MM.1S (cell line): Measurements from ENCODE around the gene PSMG2.

ENCODE experiments used
- CTCF ChIP-seq: fragments of 300-600 bp; sonication (generic); IDR thresholded peaks from 2 replicates; pipeline ENCODE4 v1.5.1; 2016; ENCODE audit warnings: antibody characterized with exemption, low read length, mixed read lengths
- EZH2 ChIP-seq: fragments of 300-600 bp; sonication (generic); optimal IDR thresholded peaks from 2 replicates; pipeline ENCODE3; 2017; ENCODE audit warnings: low read depth, mild to moderate bottlenecking, antibody characterized with exemption, low read length, mixed read lengths
- EZH2phosphoT487 ChIP-seq: fragments of 300-600 bp; sonication (generic); IDR thresholded peaks from 2 replicates; pipeline ENCODE4 v1.6.1; 2018; ENCODE audit warnings: antibody characterized with exemption, low read length

GRCh38 chr18:12774982-12775381, 72.1 kb downstream of the PSMG2 start:
- no peak for TF ChIP-seq CTCF
- no peak for TF ChIP-seq EZH2
- no peak for TF ChIP-seq EZH2phosphoT487
